Vagina (tissue), 2 donors: ENCODE results near the gene ABCA7. TPM values are rescaled to one million over a fixed set of nuclear protein-coding genes. Genes with fewer than 3 reads are reported as not detected.
"Not testable (repeated sequence)": the region's sequence is repeated elsewhere in the genome, so short reads cannot be mapped to it uniquely, and the experiment has no call there.

Source experiments
- DNase-seq, 2 donors: peaks; one replicate each; pipeline ENCODE4 v3.0.0-alpha.2; 2017; ENCODE audit errors: extremely low spot score in 2 of 2
- H3K27ac ChIP-seq: fragments of 200-600 bp; sonication (generic); one replicate; pipeline ENCODE4 v1.5.1; 2019
- H3K27me3 ChIP-seq: fragments of 200-600 bp; sonication (generic); one replicate; pipeline ENCODE4 v1.5.1; 2019
- H3K36me3 ChIP-seq, 2 donors: fragments of 200-600 bp; sonication (generic); one replicate each; pipeline ENCODE4 v1.5.1; 2017 to 2019
- H3K4me1 ChIP-seq: fragments of 200-600 bp; sonication (generic); one replicate; pipeline ENCODE4 v1.5.1; 2019
- H3K4me3 ChIP-seq, 2 donors: fragments of 200-600 bp; sonication (generic); 1 replicate in 1 of 2; 2 replicates in 1 of 2; pipeline ENCODE4 v1.5.1; 2016 to 2019
- H3K9me3 ChIP-seq: fragments of 200-600 bp; sonication (generic); one replicate; pipeline ENCODE4 v1.5.1; 2019
- POLR2A ChIP-seq, 2 donors: fragments of 450-650 bp; IDR thresholded peaks; one replicate each; pipeline ENCODE4 v1.6.1; 2017; ENCODE audit warnings: antibody characterized with exemption in 2 of 2, mild to moderate bottlenecking in 2 of 2, moderate library complexity in 2 of 2
- POLR2AphosphoS5 ChIP-seq, 2 donors: sonication (generic); formaldehyde crosslinking; IDR thresholded peaks; one replicate each; pipeline ENCODE4 v1.9.0; 2017; ENCODE audit warnings: antibody characterized with exemption in 2 of 2, mild to moderate bottlenecking in 2 of 2, low read depth in 1 of 2; ENCODE audit not compliant: insufficient read depth in 1 of 2
- intact Hi-C: fragments of 100-400 bp; cut with DNase I; formaldehyde crosslinking; loops from one replicate; pipeline ENCODE4 v1.15.1; 2023
- small RNA-seq: library from RNA; depleted of rRNA; stranded (forward); fragments of <200 nt; gene quantifications from one replicate; pipeline ENCODE3, GENCODE V24; 2016
- total RNA-seq: library from RNA; depleted of rRNA; stranded (reverse); fragments of >200 nt; gene quantifications from one replicate; pipeline ENCODE4 v1.2.3, GENCODE V29; 2016
- TF ChIP-seq, protein P1 (sequence below), 3 experiments: fragments of 450-650 bp in 2 of 3; fragments of 200-600 bp in 1 of 3; sonication (generic) in 1 of 3; IDR thresholded peaks; one replicate each; pipeline ENCODE4 v1.5.1; 2017 to 2019; ENCODE audit warnings: antibody characterized with exemption in 3 of 3, mild to moderate bottlenecking in 2 of 3, moderate library complexity in 2 of 3

ABCA7 gene
- total RNA-seq, 1 donor from 2014 or later: 29.5 TPM

DNA sequence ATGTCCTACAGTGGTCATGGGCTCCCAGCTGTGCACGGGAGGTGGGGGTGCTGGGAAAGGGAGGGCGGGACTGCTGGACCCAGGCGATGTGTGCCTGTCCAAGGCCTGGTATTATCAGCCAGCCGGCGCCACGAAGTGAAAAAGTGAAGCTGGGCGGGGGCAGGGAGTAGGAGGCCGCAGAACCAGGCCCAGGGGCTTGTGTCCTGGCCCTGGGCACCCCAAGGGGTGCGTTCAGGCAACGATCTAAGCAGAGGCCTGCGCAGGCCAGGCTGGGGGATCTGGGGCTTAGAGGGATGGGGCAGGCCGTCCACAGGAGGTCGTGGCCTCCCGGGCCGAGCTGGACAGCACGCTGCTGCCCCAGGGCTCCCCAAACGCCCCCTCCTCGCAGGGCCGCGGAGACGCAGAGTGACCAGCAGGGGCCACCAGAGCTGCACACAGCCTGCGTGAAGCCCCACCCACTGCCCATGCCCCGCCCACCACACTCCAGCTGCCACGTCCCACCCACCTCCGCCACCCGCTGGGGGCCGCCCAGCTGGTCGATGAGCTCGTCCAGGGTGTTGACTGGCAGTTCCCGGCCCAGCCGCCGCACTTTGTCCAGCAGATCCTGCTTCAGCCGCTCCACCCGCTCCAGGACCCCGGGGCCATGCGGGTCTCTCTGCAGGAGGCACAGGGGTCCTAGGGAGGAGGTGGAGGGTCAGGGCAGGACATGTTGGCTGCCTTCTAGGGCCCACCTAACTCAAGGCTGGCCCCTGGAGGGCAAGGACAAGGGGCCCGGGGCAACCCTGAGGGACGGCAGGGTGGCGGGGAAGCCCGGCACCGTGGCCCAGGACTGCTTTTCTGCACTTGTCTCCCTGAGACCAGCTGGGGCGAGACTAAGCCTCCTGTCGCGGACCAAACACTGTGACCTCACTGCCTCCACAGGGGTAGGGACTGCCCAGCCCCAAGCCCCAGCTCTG is 73.4 kb downstream of the ABCA7 start:
- no peak for DNase-seq
- Histone ChIP-seq H3K4me1 (peaks cover 24% of the 10 kb centered on the region), H3K27ac (peak overlapping the region; percentile 84), H3K9me3 (no peaks in the 10 kb centered on the region), H3K36me3 (peaks cover 0 to 66% of the 10 kb centered on the region in 2 donors), H3K4me3 (peak overlapping the region in 1 of 2 donors; percentile 31), H3K27me3 (no peaks in the 10 kb centered on the region)
- TF ChIP-seq POLR2AphosphoS5 (IDR thresholded peaks at IDR 0.05; ENCODE audit: insufficient read depth in 1 of 2, low read depth in 1 of 2): peak; percentile 57 to 79
- TF ChIP-seq, protein P1, sequence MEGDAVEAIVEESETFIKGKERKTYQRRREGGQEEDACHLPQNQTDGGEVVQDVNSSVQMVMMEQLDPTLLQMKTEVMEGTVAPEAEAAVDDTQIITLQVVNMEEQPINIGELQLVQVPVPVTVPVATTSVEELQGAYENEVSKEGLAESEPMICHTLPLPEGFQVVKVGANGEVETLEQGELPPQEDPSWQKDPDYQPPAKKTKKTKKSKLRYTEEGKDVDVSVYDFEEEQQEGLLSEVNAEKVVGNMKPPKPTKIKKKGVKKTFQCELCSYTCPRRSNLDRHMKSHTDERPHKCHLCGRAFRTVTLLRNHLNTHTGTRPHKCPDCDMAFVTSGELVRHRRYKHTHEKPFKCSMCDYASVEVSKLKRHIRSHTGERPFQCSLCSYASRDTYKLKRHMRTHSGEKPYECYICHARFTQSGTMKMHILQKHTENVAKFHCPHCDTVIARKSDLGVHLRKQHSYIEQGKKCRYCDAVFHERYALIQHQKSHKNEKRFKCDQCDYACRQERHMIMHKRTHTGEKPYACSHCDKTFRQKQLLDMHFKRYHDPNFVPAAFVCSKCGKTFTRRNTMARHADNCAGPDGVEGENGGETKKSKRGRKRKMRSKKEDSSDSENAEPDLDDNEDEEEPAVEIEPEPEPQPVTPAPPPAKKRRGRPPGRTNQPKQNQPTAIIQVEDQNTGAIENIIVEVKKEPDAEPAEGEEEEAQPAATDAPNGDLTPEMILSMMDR (IDR thresholded peaks at IDR 0.05): peak; percentile 82 to 99 (median 84)
- TF ChIP-seq POLR2A (IDR thresholded peaks at IDR 0.05): no peak
- intact Hi-C loops: loop anchor here (5.0 kb wide), 2 partner anchors 79 to 129 kb away; partner anchors contain the start of gene ATP5F1D

DNA sequence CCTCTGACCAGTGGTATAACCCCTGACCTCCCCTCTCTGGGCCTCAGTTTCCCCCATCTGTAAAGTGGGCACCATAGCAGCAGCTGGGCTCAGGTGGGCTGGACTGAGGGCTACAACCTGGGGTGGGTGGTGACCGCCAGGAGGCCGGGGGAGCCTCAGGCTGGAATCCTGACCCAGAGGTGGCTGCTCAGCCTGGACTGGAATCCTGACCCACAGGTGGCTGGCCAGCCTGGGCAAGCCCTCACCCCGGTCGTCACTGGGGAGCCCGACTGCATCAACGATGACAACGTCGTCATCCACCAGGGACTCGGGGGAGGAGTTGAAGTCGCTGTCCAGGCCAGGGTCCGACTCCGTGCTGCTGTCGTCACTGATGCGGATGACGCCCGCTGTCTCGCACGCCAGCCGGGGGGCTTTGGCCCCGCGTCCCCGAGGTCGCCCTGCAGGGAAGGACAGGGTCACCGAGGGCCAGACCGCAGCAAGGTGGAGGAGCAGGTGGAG is 74.1 kb downstream of the ABCA7 start:
- intact Hi-C loops: loop anchor here (5.0 kb wide), 2 partner anchors 78 to 128 kb away; partner anchors contain the start of gene ATP5F1D
- Histone ChIP-seq H3K9me3 (no peaks in the 10 kb centered on the region), H3K4me3 (no peak overlapping the region), H3K36me3 (peaks cover 0 to 69% of the 10 kb centered on the region in 2 donors), H3K27me3 (no peaks in the 10 kb centered on the region), H3K4me1 (peaks cover 24% of the 10 kb centered on the region), H3K27ac (peak overlapping the region; percentile 84)
- DNase-seq: no peak
- no peak for TF ChIP-seq POLR2AphosphoS5 (IDR thresholded peaks at IDR 0.05; ENCODE audit: insufficient read depth in 1 of 2, low read depth in 1 of 2)
- no peak for TF ChIP-seq POLR2A (IDR thresholded peaks at IDR 0.05)
- TF ChIP-seq, protein P1 (IDR thresholded peaks at IDR 0.05): no peak

DNA sequence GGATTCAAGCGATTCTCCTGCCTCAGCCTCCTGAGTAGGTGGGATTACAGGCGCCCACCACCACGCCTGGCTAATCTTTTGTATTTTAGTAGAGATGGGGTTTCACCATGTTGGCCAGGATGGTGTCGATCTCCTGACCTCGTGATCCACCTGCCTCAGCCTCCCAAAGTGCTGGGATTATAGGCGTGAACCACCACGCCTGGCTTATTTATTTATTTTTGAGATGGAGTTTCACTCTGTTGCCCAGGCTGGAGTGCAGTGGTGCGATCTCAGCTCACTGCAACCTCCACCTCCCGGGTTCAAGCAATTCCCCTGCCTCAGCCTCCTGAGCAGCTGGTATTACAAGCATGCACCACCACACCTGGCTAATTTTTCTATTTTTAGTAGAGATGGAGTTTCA is 74.8 kb downstream of the ABCA7 start:
- H3K27me3 ChIP-seq, H3K9me3 ChIP-seq, DNase-seq, H3K27ac ChIP-seq, H3K4me3 ChIP-seq: not testable (repeated sequence)
- Histone ChIP-seq H3K36me3 (peaks cover 0 to 69% of the 10 kb centered on the region in 2 donors), H3K4me1 (peaks cover 24% of the 10 kb centered on the region)
- intact Hi-C loops: loop anchor here (5.0 kb wide), 2 partner anchors 78 to 128 kb away; partner anchors contain the start of gene ATP5F1D

Small RNA genes lying within 50 kb of the gene (small RNA-seq; reads per million reads assigned to genes)
- gene RNU6-2: not detected

Other genes starting within 250 kb of the ABCA7 start
- gene PTBP1, start 242.7 kb upstream of the ABCA7 start, total RNA-seq: 230 TPM
- not detected for gene PLPPR3, start 218.2 kb upstream of the ABCA7 start, total RNA-seq
- gene AZU1, start 212.3 kb upstream of the ABCA7 start, total RNA-seq: not detected
- gene PRTN3, start 199.1 kb upstream of the ABCA7 start, total RNA-seq: not detected
- not detected for gene ELANE, start 187.8 kb upstream of the ABCA7 start, total RNA-seq
- gene CFD, start 180.4 kb upstream of the ABCA7 start, total RNA-seq: 2,325 TPM
- 46.9 TPM for gene MED16, start 146.9 kb upstream of the ABCA7 start, total RNA-seq
- not detected for gene RNU6-9, start 146.6 kb upstream of the ABCA7 start, total RNA-seq
- gene R3HDM4, start 126.9 kb upstream of the ABCA7 start, total RNA-seq: 41.3 TPM
- gene KISS1R, start 122.8 kb upstream of the ABCA7 start, total RNA-seq: not detected
- gene ARID3A, start 114.1 kb upstream of the ABCA7 start, total RNA-seq: 10.3 TPM
- 66.8 TPM for gene WDR18, start 55.8 kb upstream of the ABCA7 start, total RNA-seq
- not detected for gene GRIN3B, start 39.7 kb upstream of the ABCA7 start, total RNA-seq
- 130 TPM for gene TMEM259, start 19.0 kb upstream of the ABCA7 start, total RNA-seq
- not detected for gene RNU6-2, start 18.6 kb upstream of the ABCA7 start, total RNA-seq
- 76.1 TPM for gene CNN2, start 13.5 kb upstream of the ABCA7 start, total RNA-seq
- gene ARHGAP45, start 27.1 kb downstream of the ABCA7 start, total RNA-seq: 36.8 TPM
- gene POLR2E, start 55.3 kb downstream of the ABCA7 start, total RNA-seq: 83.7 TPM
- gene GPX4, start 63.9 kb downstream of the ABCA7 start, total RNA-seq: 524 TPM
- gene SBNO2, start 134.2 kb downstream of the ABCA7 start, total RNA-seq: 54.0 TPM
- gene STK11, start 165.7 kb downstream of the ABCA7 start, total RNA-seq: 54.5 TPM
- 3.9 TPM for gene CBARP, start 197.9 kb downstream of the ABCA7 start, total RNA-seq
- gene ATP5F1D, start 201.6 kb downstream of the ABCA7 start, total RNA-seq: 154 TPM
- 170 TPM for gene MIDN, start 208.5 kb downstream of the ABCA7 start, total RNA-seq
- 192 TPM for gene CIRBP, start 229.2 kb downstream of the ABCA7 start, total RNA-seq
- gene FAM174C, start 235.4 kb downstream of the ABCA7 start, total RNA-seq: 64.8 TPM
- gene EFNA2, start 245.8 kb downstream of the ABCA7 start, total RNA-seq: not detected